HS-5 (cell line): Measurements from ENCODE around the gene OR1L6.

Experiments used
- DNase-seq: peaks from one replicate; pipeline ENCODE4 v3.0.0-alpha.2; 2012; ENCODE audit warnings: low read depth

OR1L6 gene, protein sequence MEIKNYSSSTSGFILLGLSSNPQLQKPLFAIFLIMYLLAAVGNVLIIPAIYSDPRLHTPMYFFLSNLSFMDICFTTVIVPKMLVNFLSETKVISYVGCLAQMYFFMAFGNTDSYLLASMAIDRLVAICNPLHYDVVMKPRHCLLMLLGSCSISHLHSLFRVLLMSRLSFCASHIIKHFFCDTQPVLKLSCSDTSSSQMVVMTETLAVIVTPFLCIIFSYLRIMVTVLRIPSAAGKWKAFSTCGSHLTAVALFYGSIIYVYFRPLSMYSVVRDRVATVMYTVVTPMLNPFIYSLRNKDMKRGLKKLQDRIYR

DNA sequence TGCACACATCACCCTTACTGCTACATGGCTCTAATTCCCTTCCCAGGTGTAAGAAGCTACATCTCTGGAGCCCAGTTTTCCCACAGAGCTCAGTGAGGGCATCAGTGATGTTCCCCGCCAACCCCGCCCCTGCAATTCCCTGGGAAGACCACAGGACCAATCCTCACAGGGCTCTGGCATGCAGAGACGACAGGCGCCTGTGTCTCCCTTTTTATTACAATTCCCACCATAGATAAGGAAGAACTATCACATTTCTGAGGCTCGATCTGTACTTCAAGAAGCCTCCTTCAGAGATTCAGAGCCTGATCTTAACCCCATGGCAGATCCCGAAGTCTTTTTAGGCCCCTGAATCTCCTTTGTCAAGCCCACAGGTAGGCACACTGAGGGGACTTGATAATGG, at the start of gene OR1L6:
Gene OR1L6, plus strand, starts transcription at position 301 of the 400 bp plus-strand sequence. CDS start 7,545 bp downstream, outside the sequence.
- no peak for DNase-seq

DNA sequence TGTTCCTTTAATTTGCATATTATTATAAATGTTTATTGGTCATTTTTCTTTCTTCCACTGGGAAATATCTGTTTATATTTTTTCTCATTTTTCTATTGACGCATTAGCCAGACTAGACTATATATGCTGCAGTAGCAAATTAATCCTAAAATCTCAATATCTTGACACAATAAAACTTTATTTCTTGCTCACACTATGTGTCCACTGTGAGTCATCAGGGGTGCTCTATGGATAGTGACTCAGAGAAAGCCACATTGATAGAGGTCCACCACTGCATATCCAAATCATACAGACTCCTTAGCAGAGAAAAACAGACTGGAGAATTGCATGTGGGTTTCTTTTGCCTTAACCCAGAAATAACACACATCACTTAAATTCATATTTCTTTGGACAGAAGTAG, 46.4 kb upstream of the OR1L6 start:
- DNase-seq, result no peak

DNA sequence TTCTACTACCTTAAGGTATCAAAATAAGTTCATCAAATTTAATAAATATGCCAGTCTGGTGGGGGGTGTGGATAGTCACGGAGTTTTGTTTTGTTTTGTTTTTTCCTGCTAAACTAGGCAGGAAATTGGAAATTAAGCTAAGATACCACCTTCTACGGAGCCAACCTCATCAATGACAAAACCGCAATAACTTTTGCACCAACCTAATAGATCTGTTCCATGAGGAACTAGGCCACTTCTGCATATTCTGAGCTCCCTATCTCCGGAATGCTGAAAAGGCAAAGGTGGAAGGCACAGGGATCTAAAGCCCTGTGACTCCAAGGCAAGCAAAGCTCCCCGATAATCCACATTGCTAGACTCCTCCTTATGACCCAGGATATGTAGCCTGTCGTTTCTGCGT, 24.1 kb upstream of the OR1L6 start:
- DNase-seq, result no peak

DNA sequence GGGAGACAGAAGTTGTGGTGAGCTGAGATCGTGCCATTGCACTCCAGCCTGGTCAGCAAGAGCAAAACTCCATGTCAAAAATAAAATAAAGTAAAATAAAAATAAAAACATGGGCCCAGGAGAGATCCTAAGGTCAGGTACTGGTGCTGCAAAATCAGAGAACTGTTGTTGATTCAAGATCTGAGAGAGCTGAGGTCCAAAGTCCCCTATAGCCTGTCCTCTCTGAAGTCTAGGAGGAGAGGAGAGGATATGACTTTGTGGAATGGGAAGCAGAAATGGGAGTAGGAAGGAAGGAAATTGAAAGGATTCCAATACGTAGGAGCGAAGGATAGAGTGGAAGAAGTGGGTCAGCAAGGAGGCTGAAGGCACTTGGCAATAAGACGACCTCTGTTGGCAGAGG, 22.9 kb upstream of the OR1L6 start:
- DNase-seq, result no peak

DNA sequence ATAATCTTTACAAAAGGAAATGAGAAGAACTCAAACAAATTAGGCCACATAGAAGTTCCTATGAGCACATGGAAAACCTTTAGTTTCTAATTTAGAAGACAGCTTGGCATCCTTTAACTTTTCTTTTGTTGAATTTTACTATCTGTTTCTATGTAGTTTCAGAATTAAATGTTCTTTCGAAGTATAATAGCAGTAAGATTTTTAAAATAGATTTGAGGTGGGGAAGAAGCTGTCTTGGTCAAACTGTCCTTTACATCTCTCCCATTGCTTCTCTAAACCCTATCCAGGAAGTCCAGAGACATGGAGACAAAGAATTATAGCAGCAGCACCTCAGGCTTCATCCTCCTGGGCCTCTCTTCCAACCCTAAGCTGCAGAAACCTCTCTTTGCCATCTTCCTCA, 18.4 kb upstream of the OR1L6 start, which contains the start of gene OR1L4:
Gene OR1L4, plus strand, starts transcription at position 301 of the 400 bp plus-strand sequence. Its CDS starts 0 bp downstream, at position 301.
- DNase-seq, result no peak

DNA sequence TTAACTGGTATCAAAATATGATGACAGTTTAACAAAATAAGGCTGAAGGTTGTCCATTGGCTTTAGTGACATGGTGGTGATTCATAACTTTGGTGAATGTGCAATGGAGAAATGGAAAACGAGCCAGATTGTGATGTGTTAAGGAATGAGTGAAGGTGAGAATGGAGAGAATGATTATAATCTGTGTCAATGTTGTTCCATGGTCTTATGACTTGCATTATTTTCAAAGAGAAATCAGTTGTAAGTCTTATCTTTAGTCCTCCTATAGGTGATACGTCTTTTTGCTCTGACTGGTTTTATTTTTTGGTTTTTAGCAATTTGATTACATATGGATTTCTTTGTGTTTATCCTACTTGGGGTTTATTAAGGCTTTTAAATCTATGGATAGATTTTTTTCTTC, 12.7 kb downstream of the OR1L6 start:
- no peak for DNase-seq

DNA sequence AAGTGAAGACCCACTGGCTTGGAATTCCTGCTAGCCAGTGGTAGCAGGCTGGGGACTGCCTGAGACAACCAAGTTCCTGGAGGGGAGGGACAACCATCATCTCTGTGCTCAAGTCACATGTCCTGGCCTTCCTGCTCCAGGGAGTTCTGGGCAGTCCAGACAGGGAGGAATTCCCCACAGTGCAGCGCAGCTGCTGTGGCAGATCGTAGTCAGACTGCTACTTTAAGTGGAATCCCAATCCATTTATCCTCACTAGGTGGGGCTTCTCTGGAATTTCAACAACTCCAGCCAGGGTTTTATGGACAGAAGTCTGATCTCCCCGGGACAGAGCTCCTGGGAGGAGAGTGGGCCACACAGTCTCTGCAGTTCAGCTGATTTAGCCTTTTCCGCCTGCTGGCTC, 25.7 kb downstream of the OR1L6 start:
- DNase-seq, result no peak

DNA sequence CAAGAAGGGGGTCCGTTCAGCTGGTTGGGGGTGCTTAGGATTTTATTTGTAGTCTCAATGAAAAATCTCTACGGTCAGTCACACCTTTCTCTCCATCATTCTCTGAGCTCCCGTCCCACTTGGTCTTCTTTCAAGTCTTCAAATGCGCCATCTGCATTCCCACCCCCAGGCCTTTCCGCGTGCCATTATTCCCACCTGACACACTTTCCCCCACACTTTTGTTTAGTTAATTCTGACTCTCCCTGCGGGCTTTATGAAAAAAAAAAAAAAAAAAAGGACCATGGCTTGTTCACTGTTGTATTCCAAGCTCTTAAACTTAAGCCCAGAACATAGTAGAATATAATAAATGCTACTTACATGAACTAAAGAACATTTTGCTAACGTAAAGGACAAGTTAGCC, 34.9 kb downstream of the OR1L6 start:
- DNase-seq, result no peak

DNA sequence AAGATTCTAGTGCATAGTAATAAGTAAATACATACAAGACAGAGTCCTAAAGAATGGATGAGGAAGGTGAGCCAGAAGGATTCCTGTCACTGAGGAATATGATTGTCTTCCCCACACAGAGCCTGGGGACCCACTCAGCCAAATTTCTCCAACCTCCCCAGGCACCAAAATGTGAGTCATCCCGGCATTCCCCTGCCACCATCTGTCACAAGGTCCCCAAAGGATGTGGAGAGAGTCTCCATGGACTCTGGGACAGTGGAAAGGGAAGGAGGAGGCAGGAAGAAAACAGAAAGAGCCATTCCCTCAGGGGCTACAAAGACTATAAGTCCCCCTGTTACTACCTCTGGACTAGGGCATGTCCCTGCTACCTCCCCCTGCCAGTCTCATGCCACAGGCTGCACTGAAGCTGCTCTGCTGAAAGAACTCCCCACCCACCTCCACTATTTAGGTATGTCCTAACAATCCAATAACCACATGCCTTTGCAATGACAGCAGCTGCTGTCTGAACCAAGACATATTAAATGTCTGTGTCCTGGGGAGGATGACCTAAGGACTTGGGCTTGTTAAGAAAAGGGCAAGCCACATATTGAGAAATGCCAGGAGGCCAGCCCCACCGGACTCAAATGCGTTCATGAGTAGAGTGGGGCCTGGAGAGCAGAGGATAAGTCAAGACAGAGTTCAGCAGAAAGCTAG, 36.0 kb downstream of the OR1L6 start:
- DNase-seq, result peak; percentile 64

DNA sequence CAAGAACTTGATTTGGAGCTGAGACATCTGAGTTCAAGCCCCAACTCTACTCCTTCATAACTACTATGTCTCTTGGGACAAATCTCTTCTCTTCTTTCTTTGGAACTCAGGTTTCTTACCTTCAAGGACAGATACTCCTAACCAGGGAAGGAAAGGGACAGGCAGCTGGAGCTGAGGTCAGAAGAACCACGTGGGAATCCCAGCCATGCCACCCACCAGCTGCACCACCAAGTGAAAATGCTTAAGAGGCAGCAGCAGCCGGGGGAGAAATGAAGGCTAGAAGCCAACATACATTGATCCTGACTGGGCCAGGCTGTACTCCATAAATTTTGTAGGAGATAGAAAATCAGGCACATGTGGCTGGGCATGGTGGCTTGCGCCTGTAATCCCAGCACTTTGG, 37.1 kb downstream of the OR1L6 start:
- DNase-seq, result no peak

DNA sequence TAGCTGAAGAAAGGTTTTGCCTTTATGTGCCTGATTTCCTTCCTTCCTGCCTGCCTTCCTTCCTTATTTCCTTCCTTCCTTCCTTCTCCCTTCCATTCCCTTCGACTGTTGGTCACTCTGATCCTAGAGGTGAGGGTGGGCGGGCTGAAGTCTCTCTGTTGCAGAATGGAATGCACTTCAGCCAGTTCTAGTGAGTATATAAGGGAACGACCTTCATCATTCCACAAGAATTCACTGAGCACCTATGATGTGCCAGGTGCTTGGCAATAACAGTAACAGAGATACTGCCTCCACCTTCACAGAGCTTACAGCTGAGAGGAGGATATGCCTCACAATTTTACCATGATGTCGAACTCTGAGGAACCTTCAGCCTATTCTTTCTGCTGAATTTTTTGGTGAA, 37.9 kb downstream of the OR1L6 start:
- DNase-seq, result no peak

DNA sequence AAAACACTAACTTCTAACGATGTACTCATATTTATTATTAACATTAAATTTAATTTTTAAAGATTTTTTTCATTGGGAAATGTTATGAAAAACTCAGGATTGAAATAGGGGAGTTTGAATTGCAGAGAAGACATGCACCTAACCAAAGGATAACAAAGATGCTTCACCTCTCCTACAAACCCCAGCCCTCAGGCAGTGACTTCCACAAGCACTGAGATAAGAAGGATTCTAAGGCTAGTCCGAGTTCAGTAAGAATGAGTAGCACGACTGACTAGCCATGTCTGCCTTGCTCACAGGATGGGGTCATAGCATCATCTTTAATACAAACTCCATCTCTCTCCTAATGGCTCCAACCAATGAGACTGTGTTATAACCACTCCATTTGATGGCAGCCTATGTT, 39.6 kb downstream of the OR1L6 start:
- no peak for DNase-seq

DNA sequence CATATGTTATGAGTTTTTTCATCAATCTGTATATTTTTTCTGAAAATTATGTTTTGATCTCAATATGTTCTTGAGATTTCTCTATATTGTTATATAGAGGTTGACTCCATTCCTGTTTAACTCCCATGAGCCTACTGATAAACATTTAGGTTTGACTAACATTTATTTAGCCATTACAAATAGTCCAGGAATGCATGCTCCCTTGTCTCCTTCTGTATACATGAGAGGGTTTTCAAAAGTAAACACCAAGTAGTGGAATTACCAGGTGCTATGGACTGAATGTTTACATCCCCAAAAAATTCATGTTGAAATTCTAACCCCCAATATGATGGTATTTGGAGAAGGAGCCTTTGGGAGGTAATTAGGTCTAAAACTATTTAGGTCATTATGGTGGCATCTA, 43.2 kb downstream of the OR1L6 start:
- DNase-seq, result no peak

DNA sequence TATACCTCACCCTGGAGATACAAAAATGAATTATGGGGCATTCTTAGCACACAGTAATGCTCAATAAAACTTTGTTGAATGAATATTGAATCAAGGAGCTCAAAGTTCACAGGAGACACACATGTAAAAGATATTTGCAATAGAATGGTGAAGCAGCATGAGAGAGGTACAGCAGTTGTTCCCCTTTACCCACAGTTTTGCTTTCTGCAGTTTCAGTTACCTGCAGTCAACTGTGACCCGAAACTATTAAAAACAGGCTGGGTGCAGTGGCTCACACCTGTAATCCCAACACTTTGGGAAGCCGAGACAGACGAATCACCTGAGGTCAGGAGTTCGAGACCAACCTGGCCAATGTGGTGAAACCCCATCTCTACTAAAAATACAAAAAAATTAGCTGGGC, 44.2 kb downstream of the OR1L6 start:
- no peak for DNase-seq

DNA sequence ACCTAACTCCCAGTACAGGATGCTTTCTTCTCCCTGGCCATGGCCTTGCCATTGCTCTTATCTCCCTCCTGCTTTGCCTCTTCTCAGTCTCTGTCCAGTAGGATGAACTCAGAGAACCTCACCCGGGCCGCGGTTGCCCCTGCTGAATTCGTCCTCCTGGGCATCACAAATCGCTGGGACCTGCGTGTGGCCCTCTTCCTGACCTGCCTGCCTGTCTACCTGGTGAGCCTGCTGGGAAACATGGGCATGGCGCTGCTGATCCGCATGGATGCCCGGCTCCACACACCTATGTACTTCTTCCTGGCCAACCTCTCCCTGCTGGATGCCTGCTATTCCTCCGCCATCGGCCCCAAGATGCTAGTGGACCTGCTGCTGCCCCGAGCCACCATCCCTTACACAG, 46.7 kb downstream of the OR1L6 start, which contains the start of gene OR5C1:
Gene OR5C1, plus strand, starts transcription at position 103 of the 400 bp plus-strand sequence. Its CDS starts 0 bp downstream, at position 103.
- DNase-seq, result no peak

DNA sequence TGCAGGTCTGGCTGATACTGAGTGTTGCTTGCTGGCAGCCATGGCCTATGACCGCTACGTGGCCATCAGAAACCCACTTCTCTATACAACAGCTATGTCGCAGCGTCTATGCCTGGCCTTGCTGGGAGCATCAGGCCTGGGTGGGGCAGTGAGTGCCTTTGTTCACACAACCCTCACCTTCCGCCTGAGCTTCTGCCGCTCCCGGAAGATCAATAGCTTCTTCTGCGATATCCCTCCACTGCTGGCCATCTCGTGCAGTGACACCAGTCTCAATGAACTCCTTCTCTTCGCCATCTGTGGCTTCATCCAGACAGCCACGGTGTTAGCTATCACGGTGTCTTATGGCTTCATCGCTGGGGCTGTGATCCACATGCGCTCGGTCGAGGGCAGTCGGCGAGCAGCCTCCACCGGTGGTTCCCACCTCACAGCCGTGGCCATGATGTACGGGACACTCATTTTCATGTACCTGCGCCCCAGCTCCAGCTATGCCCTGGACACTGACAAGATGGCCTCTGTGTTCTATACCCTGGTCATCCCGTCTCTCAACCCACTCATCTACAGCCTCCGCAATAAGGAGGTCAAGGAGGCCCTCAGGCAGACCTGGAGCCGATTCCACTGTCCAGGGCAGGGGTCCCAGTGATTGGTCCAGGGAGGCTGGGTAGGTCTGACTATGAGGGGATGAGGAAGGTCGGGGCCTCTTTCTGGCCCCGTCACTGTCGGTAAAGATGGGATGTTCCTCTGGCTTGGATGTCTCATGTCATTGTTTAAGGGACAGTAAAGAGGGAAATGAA, 47.3 kb downstream of the OR1L6 start:
- no peak for DNase-seq

DNA sequence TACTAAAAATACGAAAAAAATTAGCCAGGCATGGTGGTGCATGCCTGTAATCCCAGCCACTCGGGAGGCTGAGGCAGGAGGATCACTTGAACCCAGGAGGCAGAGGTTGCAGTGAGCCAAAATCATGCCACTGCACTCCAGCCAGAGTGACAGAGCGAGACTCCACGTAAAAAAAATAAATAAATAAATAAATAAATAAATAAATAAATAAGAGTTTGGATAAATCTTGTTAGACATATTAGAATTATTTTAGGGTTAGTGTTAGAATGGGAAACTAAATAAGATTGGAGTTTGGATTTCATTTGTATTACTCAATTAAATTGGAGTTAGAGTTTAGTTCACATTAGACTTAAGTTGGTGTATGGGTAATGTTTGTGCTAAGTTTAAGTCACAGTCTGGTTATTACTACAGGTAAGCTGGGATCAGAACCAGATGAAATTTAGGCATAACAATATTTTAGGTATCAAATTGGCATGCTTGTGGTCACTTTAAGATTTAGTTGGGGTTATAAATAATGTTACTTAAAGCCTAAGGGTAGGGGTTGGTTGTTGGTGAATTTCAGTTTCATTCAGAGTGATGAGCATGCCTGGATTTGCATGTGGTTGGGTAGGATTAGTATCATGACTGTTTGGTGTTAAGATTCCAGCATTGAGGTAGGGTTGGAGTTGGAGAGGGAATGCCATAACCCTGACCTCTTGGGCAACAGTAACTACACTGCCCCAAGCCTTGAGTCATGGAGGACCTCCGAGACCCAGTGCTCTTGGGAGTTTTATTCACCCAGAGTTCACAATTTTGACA, 50.0 kb downstream of the OR1L6 start:
- DNase-seq, result no peak

DNA sequence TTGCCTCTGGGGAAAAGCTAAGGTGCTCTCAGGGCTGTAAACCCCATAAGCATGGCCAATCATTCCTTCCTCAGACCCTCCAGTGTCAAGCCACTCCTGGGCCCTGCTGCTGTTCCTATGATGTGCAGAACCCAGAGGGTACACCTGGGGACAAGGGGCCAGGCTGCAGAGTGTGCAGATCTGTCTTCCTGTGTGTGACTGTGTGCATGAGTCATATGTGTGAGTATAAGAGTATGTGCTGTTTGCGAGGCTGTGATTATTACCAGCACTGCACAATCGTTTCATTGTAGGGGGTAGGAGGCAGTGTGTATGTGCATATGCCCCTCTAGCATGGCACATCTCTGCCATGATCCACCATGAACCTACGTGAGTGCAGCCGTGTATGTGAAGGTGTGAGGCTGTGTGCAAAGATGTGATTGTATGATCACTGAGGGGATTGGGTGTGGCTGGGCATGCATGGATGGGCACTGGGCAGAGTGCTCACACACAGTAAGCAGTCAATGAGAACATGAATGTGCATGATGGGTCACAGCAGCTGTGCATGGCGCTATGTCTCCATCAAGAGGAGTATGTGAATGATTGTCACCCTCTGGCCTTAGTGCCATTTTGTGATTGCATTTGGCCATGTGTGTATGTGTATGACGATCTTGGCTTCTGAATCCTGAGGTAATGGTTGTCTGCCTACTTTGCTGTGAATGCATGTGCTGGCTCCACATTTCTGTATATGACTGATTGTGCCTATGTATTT, 55.4 kb downstream of the OR1L6 start:
- DNase-seq, result no peak
